ENCODE measurements around the gene USP2. TPM values are rescaled to one million over a fixed set of nuclear protein-coding genes. Genes with fewer than 3 reads are reported as not detected.

Gene USP2
- total RNA-seq, 1 donor, result 0.43 TPM

GRCh38 chr11:119418759-119419158 is 37.3 kb upstream of the USP2 start:
- no peak for DNase-seq (ENCODE audit: low read depth)
- no peak for TF ChIP-seq CTCF (IDR thresholded peaks at IDR 0.05; ENCODE audit: insufficient read depth, low read depth, low read length)
- H3K4me3 ChIP-seq (ENCODE audit: low read depth, low read length), result no peak overlapping the region

GRCh38 chr11:119417726-119418540 is 36.4 kb upstream of the USP2 start:
- no peak for TF ChIP-seq CTCF (IDR thresholded peaks at IDR 0.05; ENCODE audit: insufficient read depth, low read depth, low read length)
- H3K4me3 ChIP-seq (ENCODE audit: low read depth, low read length), result no peak overlapping the region
- peak; percentile 75 for DNase-seq (ENCODE audit: low read depth)

- H3K4me3 ChIP-seq (ENCODE audit: low read depth, low read length), result no peak overlapping the region
- TF ChIP-seq CTCF (IDR thresholded peaks at IDR 0.05; ENCODE audit: insufficient read depth, low read depth, low read length), result no peak
- DNase-seq (ENCODE audit: low read depth), result peak; percentile 18
Measured at GRCh38 chr11:119416606-119417580, 35.4 kb upstream of the USP2 start.

GRCh38 chr11:119415966-119416365 is 34.5 kb upstream of the USP2 start:
- no peak for TF ChIP-seq CTCF (IDR thresholded peaks at IDR 0.05; ENCODE audit: insufficient read depth, low read depth, low read length)
- no peak for DNase-seq (ENCODE audit: low read depth)
- H3K4me3 ChIP-seq (ENCODE audit: low read depth, low read length), result no peak overlapping the region

GRCh38 chr11:119415517-119415916 is 34.0 kb upstream of the USP2 start:
- DNase-seq (ENCODE audit: low read depth), result no peak
- H3K4me3 ChIP-seq (ENCODE audit: low read depth, low read length), result no peak overlapping the region
- no peak for TF ChIP-seq CTCF (IDR thresholded peaks at IDR 0.05; ENCODE audit: insufficient read depth, low read depth, low read length)

GRCh38 chr11:119414734-119415133 is 33.2 kb upstream of the USP2 start:
- no peak for DNase-seq (ENCODE audit: low read depth)
- no peak overlapping the region for H3K4me3 ChIP-seq (ENCODE audit: low read depth, low read length)
- no peak for TF ChIP-seq CTCF (IDR thresholded peaks at IDR 0.05; ENCODE audit: insufficient read depth, low read depth, low read length)

Data from fibroblast of villous mesenchyme (primary cell).